H1 (cell line): ENCODE data around the gene INPP5J. TPM values are rescaled to one million over a fixed set of nuclear protein-coding genes. Genes with fewer than 3 reads are reported as not detected.

Source experiments
- CREB1 ChIP-seq: IDR thresholded peaks from 2 replicates; pipeline ENCODE4 v1.6.1; 2012; ENCODE audit warnings: inconsistent platforms
- CTBP2 ChIP-seq: IDR thresholded peaks from 2 replicates; pipeline ENCODE4 v1.7.0; 2011; ENCODE audit warnings: borderline replicate concordance, mild to moderate bottlenecking, moderate library complexity, mixed read lengths, low read length; ENCODE audit not compliant: insufficient read depth, insufficient read length
- SIN3A ChIP-seq, 2 experiments: IDR thresholded peaks in 1 of 2; conservative IDR thresholded peaks in 1 of 2; 2 replicates each; pipeline ENCODE4 v1.6.1; 2011 to 2012; ENCODE audit warnings: low read length in 2 of 2, improper control_type of control experiment in 1 of 2, low read depth in 1 of 2, mild to moderate bottlenecking in 1 of 2
- polyA plus RNA-seq, 7 experiments: library from polyadenylated mRNA; depleted of rRNA in 3 of 7; stranded (reverse) in 5 of 7; unstranded in 2 of 7; fragments of >200 nt in 5 of 7; fragments of 200-250 nt in 2 of 7; gene quantifications; 1 replicate in 5 of 7; 2 replicates in 1 of 7; 4 replicates in 1 of 7; pipeline versions ENCODE4 v1.2.1 to v1.2.3, GENCODE V29; 2011 to 2013; ENCODE audit warnings: missing spikeins in 2 of 7, mixed read lengths in 2 of 7
- total RNA-seq: library from RNA; stranded (reverse); fragmentation: NEBNext Ultra II Directional; extraction: Animal tissue kit (Norgen Biotek cat#: 25700); gene quantifications from 2 replicates; pipeline ENCODE4 v1.2.1, GENCODE V29; 2021

Gene INPP5J
- total and polyA plus RNA-seq, 2 of the 8 experiments (the other 6 are each of a cell fraction or from before 2014, with no cell fraction given), result 5.4 to 6.0 TPM

DNA sequence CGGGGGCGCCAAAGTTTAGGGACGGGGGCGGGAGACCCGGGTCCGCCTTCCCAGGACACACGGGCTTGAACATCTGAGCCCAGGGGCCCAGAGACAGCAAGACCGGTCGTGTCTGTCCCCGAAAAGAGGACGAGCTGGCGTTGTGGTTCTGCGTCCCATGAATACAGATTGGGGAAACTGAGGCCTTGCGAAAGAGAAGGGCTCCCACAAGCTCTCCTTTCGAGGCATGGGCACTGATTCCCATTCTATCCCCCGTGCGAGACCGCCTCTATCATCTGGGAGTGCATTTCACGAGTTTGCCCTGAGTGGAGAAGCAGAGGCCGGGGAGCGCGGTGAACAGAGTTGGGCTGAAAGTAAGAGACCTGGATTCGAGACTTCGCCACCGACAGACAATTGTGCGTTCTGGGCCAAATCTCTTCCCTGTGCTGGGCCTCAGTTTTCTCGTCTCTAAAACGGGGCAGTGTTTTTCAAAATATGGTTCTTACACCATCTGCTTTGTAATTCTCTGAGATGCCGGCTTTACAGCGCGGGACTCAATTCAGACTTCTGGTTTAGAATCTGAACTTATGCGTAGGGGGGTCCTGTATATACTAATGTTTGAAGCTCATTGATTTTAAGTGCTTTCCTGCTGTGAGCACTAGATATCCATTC is 37.7 kb downstream of the INPP5J start (continued):
- no peak for TF ChIP-seq CTBP2
- TF ChIP-seq CREB1, result no peak
- TF ChIP-seq SIN3A (conservative IDR thresholded peaks at IDR 0.05 in 1 of 2, IDR thresholded peaks at IDR 0.05 in 1 of 2; ENCODE audit: low read depth in 1 of 2, low read length in 2 of 2), result 0 out of 4 replicates have a peak, but pooled peaks of 1 of the 2 experiments have one; percentile 7
